ENCODE measurements around the gene NT5DC1.
"Not testable (repeated sequence)": the region's sequence is repeated elsewhere in the genome, so short reads cannot be mapped to it uniquely, and the experiment has no call there.

Gene NT5DC1

DNA sequence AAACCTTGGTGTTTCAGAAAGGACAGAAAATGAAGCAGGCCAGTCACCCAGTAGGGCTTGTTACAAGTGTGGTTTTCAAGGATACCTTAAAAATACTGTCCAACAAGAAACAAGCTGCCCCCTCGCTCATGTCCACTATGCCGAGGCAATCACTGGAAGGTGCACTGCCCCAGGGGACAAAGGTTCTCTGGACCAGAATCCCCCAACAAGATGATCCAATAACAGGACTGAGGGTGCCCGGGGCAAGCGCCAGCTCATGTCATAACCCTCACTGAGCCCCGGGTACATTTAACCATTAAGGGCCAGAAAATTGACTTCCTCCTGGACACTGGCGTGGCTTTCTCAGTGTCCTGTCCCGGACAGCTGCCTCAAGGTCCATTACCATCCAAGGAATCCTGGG is 6.6 kb upstream of the NT5DC1 start:
- no peak for DNase-seq

DNA sequence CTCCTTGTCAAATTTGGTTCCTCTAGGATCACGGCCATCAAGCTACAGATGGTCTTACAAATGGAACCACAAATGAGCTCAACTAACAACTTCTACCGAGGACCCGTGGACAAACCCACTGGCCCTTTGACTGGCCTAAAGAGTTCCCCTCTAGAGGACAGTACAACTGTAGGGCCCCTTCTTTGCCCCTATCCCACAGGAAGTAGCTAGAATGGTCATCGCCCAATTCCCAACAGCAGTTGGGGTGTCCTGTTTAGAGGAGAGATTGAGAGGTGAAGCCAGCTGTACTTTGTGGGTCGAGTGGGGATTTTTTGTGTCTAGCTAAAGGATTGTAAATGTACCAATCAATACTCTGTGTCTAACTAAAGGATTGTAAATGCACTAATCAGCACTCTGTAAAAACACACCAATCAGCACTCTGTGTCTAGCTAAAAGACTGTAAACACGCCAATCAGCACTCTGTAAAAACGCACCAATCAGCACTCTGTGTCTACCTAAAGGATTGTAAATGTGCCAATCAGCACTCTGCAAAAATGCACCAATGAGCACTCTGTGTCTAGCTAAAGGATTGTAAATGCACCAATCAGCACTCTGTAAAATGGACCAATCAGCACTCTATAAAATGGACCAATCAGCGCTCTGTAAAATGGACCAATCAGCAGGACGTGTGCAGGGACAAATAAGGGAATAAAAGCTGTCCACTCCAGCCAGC is 4.4 kb upstream of the NT5DC1 start:
- not testable (repeated sequence) for DNase-seq

DNA sequence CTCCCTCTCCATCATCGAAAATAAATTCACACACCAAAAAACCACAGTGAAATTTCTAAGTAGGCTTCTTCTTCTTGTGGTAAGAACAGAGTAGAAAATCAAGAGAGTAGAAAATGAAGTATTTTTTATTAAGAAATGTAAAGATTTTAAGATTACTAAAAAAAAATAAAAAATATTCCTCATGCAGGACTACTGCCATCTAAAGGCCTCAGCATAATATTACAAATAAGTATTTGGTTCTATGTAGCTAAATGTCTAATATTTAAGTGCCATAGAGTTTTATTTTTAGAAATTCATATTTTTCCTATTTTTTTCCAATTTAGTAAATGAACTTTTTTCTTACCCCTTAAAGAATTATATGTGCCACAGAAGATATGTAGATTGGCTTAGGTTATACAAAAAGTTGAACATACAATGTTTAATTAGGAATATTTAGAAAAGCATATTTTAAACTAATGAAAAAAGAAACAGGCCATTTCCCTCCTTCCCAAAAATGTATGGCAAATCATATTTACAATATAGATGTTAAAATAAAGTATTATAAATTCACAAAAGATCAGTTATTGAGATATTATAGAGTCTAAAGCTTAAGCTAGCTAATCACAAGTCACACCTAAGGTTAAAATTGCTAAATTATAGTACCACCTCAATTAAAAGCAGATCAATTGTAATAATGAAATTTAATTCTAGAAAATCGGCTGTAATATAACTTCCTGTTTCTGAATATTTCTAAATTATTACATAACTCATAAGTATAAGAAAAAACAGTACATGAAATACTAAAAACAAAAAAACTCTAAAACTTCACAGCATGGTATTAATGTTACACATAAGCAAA is 3.5 kb upstream of the NT5DC1 start:
- DNase-seq, result no peak

DNA sequence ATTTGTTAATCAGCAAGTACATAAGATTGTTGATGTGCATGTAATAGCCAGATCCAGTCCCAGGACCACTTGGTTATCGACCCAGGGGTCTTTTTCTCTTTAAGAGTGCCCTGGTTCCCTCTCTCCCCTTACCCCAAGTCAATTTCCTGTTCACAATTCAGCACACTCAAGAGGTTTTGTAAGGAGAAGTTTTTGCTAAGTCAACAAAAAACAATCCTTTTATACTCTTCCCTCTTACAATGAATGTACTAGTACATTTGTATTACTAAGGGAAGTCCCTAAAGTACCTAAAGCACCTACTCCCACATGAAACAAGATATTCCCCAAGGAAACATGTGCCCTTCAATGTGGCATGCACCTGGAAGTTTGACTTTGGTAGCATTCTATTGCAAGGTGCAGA is 1.6 kb upstream of the NT5DC1 start:
- DNase-seq, result no peak

DNA sequence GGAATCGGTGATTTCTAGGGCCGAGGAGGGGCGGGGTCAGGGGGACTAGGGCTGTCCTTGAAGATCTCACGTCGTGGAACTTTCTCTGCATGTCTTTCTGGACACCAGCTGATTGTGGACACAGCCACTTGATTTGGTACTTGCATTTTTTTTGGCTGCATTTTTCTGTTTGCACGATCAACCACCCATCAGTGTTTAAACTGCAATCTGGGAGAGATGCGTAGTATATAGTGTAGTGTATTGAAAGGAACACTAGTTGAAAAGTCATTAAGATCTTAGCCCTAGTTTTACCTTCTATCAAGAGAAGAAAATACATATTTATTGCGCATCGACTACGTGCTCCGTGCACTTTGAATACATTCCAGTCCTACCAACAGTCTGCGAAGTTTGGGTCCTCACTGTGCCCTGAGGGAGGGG is 657 bp downstream of the NT5DC1 start:
- no peak for DNase-seq

DNA sequence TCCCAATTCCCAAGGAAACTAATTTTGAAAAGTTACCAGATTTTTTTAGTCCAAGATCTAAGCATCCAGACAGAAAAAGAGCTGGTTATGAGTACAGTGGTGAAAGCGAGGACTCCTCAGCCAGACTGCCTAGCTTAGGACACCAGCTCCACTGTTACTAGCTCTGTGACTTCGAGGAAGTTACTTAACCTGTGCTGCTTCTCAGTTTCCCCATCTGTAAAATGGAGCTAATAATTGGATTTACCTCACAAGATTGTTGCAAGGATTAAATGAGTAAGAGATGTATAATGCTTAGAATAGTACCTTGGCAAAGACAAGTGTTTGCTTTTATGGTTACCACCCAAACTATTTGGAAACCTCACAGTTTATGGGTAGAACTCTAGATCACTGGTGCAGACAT is 1.1 kb downstream of the NT5DC1 start:
- DNase-seq, result no peak

GRCh38 chr6:116102873-116103272 is 2.2 kb downstream of the NT5DC1 start:
- no peak for DNase-seq

- DNase-seq, result no peak
Measured at GRCh38 chr6:116104636-116105035, 4.0 kb downstream of the NT5DC1 start.

DNA sequence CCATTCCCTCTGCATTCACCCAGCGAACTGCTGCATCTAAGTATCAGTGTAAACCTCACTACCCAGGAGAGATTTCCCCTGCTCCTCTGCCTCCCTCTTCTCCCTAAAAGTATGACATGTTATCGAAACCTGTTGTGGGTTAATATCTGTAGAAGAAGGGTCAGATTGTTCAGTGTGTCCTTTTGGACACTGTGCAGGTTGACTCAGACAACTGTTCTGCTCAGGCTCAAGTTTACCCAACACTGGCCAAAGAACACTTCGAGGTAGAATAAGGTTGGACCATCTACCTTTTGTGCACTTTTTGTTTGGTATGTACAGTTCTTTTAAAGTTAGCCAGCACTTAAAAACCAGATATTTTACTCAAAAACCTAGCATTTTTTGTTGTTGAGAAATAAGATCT is 4.6 kb downstream of the NT5DC1 start:
- no peak for DNase-seq

DNA sequence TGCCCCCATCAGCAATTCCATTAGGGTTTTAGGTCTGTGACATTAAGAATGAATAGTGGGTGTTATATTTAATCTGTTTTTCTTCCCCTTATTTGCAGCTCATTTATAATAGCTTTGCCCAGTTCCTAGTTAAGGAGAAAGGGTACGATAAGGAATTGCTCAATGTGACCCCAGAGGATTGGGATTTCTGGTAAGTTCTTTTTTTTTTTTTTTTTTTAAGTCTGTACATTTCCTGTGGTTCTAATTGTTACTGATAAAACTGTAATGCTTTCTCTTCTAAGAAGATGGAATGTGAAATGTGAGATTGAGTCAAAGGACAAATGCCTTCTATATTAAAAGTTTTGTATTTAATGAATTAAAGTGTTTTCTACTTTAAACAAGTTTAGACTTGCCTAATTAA is 5.5 kb downstream of the NT5DC1 start:
- DNase-seq, result no peak

- no peak for DNase-seq
Measured at GRCh38 chr6:116108836-116109235, 8.2 kb downstream of the NT5DC1 start.

GRCh38 chr6:116111552-116112528 is 11.2 kb downstream of the NT5DC1 start:
- DNase-seq, result no peak

GRCh38 chr6:116113386-116113785 is 12.7 kb downstream of the NT5DC1 start:
- no peak for DNase-seq

DNA sequence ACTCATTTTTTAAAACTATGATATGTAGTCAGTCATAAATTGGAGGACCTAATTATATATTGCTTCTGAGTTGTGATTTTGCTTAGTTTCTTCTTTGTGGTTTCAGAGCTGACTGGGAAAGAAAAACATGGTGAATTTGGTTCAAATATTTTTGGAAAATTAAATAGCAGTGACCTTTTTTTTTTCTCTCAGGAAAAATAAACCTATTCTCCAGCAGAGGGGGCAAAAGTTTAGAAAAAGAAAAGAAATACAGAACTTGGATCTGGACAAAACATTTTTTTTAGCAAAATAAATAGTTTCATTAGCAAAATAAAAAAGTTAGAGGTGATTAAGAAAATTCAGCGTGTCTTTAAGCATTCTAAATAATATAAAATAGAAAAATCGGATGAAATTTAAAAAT is 15.1 kb downstream of the NT5DC1 start:
- DNase-seq, result no peak

- DNase-seq, result no peak
Measured at GRCh38 chr6:116118608-116119007, 18.0 kb downstream of the NT5DC1 start.

GRCh38 chr6:116120430-116120829 is 19.8 kb downstream of the NT5DC1 start:
- DNase-seq, result no peak

GRCh38 chr6:116126032-116126431 is 25.4 kb downstream of the NT5DC1 start, which contains the start of gene COL10A1:
Gene COL10A1, minus strand, starts transcription at chr6:116126132. Its CDS starts 640 bp downstream, at chr6:116125492.
- DNase-seq, result no peak

GRCh38 chr6:116127771-116128493 is 27.3 kb downstream of the NT5DC1 start:
- DNase-seq, result no peak

DNA sequence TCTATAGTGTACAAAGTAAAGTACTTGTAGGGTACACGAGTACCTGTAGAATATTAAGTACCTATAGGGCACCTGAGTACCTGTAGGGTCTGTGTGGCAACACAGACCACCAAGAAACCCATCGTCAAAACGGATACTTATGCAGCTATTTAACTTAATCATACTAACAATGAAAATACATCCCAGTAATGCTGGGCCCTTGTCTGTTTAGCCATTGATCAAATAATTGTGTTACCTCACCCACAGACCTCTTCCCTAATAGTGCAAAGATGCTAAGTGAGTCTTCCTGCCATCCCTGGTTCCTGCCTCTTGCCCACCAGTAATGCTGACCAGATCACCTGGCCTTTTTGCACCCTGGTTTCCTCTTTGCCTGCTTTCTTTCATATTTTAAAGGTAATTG is 32.8 kb downstream of the NT5DC1 start:
- DNase-seq, result no peak

- DNase-seq, result no peak
Measured at GRCh38 chr6:116136373-116136772, 35.7 kb downstream of the NT5DC1 start.

GRCh38 chr6:116136933-116137340 is 36.3 kb downstream of the NT5DC1 start:
- DNase-seq, result no peak

GRCh38 chr6:116139917-116140316 is 39.3 kb downstream of the NT5DC1 start:
- DNase-seq, result no peak
